D341Med (cell line): Measurements from ENCODE around the gene DHODH.

Source experiments
- DNase-seq: peaks from one replicate; pipeline ENCODE4 v3.0.0; 2012; ENCODE audit warnings: low spot score

The DHODH gene

DNA sequence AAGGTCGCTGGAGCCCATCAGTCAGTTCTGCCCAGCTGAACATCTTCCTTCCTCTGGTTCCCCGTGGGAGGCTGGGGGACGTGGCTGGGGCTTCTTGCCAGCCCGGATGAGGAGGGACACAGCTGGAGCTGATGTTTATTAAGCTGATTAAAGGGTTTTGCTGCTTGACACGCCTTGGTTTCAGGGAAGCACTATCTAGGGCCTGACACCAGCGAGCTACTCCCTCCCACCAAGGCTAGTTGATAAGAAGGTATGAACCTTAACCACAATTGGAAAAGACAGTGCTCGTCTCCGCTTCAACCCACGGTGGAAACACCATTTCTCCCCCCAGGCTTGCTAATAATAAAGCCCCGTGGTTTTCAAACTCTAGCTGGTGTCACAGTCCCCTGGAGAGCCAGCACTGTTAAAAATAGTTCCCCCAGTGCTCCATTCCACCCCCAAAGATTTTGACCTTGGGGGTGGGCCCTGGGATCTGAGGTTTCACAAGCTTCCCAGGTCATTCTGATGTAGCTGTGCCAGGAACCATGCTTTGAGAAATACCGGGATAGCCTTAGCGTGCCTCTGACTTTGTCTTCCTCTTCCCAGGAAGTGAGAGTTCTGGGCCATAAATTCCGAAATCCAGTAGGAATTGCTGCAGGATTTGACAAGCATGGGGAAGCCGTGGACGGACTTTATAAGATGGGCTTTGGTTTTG lies 5.5 kb downstream of the DHODH start:
- DNase-seq: peak; percentile 49

DNA sequence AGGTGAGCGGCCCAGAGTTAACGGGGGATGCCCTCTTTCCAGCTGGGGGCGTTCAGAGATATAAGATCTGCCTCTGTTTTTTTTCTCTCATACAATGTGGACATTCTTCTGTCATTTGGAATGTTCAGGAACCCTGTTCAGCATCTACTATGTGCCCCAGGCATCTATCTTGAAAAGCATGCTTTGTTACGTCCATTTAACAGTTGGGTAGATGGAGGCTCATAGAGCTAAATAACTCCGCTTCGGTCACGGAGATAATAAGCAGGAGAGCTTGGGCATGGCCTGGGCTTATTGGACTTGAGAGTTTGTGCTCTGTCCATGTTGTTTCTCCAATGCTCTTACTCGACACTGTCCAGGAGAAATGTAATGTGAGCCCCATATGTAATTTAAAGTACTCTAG lies 6.1 kb downstream of the DHODH start:
- no peak for DNase-seq

DNA sequence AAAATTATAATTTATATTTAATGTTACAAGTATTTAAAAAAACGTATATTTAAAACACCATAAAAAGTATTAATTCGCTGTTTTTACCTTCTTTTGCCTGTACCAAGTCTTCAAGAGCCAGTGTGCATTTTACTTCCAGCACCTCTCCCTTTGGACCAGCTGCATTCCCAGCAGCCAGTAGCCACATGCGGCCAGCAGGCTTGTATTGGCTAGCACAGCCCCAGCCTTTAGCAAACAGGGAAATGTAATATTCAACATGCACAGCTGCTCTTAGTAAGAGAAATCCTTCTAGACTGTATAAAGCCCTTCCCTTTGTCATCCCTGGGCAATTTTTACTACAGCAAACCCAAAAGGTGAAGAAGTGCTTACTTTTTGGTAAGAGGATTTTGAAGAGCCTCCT lies 6.6 kb downstream of the DHODH start:
- no peak for DNase-seq

DNA sequence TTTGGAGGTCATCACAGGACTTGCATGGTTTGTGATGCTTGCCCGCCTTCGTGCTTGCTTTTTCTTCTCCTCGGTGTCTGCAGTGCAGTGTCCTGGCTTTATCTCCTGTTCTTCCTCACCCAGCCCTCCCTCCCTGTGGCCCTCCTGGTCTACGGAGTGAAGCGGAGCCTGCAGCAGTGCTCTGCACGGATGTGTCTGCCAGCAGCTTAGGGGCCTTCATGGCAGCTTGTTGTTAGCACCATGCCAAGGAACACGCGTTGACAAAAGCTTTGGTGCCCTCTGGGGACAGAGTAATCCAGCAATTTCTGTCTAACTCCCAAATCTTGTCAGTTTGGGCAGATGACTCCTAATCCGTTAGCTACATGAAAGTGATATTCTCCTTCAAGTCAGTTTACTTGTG lies 9.9 kb downstream of the DHODH start:
- peak; percentile 75 for DNase-seq

DNA sequence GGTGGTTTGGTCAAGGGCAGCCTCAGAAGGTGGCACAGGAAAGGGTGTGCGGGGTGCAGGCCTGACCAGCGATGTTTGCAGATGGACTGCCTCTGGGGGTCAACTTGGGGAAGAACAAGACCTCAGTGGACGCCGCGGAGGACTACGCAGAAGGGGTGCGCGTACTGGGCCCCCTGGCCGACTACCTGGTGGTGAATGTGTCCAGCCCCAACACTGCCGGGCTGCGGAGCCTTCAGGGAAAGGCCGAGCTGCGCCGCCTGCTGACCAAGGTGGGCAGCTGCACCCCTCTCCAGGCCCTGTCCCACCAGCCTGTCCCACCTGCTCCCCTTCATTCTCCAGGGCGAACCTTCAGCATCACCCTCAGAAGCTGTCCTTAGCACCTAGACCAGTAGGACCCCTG lies 12.5 kb downstream of the DHODH start:
- peak; percentile 39 for DNase-seq

DNA sequence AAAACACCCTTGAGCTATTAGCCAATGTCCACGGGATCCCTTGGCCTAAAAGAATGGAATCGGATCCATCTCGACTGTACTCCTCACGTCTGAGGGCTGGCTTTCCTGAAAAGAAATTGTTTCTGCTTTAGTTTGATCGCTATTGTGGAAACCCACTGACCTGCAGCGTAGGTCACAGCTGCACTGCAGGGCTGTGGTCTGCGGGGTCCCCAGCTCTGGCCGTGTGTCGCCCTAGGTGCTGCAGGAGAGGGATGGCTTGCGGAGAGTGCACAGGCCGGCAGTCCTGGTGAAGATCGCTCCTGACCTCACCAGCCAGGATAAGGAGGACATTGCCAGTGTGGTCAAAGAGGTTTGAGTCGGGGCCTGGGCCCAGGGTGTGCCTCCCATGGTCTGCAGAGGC lies 13.6 kb downstream of the DHODH start:
- no peak for DNase-seq

DNA sequence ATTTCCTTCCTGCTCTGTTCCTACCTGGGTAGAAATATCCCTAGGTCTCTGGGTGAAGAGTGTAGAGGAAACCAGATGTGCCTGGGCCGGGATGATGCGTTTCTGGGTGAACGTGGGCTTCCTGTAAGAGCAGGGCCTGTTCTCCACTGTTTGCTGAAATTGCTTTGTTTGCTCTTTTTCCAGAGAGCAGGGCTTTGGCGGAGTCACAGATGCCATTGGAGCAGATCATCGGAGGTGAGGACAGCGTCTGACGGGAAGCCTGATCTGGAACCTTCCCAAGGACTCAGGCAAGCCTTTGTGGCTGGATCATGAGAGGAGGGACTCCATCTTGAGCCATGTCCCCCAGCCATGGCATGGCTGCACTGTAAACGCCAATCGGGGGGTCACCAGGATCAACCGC lies 15.4 kb downstream of the DHODH start:
- no peak for DNase-seq

DNA sequence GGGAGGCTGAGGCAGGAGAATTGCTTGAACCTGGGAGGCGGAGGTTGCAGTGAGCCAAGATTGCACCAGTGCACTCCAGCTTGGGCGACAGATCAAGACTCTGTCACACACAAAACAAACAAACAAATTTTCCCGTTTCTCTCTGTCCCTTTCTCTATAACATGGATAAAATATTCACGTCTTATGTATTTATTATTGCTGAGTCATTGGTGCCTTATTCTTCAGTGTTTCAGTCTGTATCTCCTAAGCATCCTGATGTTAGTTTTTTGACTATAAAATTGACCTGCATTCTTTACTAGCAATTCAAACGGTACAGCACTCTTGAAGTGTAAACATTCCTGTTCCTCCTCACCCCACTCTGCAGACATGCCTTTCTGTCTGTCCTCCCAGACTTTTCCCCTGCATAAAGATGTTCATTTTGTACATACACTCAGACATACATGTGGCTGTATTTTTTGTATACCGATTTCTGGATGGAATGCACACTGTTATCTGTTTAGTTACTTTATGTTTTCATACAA lies 16.4 kb downstream of the DHODH start:
- no peak for DNase-seq

DNA sequence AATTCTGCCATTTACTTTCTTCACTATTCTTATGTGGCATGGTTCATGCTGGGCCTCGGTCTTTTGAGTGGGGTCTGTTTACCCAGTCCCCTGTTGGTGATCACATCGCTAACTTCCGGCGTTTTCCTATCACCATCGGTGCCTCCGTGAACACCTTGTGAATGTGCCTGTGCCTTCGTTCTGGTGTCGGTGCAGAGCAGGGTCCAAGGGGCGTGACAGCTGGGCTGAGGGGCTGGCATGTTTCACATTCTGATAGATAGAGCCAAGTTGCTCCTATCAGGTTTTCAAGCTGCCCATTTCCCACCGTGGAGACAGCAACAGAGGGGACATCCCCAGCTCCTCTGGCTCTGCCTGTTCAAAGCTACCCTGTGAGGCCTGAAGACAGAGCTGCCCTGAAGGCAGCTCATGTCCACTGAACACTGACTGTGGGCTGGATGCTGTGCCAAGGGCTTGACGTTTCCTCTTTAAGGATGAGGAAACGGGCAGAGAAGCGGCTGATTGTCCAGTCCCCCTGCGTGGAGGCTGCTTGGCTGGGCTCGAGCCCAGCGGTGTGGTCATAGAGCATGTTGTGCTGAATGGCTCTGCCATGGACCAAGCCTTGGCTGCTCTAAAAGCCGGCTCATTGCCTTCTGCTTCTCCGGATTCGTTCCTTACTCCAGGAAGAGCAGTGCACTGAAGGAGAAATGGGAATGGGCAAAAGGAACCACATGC lies 17.0 kb downstream of the DHODH start:
- no peak for DNase-seq

DNA sequence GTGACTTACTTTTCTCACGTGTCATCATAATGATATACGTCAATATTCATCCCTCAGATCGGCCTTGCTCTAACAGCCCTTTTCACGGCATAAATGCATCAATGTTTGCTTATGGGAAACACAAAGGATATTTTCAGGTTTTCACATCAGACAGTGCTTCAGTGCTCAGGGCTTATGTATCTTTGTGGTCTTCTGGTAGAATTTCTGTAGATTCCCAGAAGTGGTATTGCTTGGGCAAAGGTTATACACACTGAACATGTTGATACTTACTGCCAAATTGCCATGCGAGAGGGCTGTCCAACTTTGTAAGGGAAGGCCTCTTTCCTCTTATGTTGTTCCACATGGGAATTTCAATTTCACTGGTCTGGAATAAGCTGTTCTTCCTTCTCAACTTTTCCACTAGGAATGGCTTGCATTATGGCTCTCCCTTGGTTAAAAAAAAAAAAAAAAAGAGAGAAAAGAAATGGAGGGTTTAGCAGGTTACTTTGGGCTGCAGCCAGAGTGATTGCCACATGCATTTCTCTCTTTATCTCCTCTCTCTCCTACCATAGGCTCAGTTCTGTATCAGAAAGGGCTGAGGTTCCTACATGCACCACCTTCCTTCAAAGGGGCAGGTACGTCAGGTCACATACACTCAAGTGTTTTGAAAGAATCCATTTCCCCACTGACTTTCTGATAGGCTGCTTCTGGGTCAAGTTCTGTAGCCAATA lies 19.3 kb downstream of the DHODH start:
- DNase-seq: no peak

DNA sequence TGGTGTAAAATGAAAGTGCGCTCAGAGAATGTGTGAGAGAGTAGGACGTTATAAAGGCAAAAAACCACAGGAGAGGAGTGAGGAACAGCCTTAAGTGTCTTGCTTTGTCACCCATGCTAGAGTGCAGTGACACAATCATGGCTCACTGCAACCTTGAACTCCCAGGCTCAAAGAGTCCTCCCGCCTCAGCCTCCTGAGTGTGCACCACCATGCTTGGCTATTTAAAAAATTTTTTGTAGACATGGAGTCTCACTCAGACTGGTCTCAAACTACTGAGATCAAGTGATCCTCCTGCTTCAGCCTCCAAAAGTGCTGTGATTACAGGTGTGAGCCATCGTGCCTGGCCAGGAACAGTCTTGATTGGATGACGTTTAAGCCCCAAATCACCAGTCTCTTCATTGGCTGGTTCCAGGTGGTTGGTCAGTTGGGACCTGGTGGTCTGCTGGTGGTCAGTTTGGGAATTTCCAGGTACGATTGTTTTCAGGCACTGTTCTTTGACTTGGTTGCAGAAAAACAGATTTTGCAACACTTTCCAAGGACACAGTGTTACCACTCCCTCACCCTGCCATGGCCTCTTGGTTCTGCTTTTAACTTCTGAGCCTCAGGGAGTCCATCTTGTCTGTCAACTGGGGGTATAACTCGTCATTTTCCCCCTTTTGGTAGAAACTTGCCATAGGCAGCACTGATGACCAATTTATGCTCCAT lies 21.2 kb downstream of the DHODH start:
- DNase-seq: no peak

DNA sequence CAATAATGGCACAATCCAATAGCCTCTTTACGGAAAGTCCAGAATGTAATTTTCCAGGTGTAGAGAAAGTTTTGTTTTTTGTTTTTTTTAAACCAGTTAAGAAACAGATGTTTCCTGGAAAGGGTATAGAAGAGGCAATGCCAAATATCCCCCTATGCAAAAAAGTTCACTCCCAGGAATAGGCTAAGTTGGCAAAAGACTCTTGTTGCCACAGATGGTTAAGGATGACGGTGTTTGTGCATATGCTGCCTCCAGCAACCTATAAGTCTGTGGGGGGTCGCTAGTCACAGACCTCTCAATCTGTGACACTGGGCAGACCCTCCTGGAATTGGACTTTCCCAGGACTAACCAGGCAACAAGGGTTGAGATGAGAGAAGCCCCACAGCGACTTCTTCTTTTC lies 24.9 kb downstream of the DHODH start:
- DNase-seq: no peak

DNA sequence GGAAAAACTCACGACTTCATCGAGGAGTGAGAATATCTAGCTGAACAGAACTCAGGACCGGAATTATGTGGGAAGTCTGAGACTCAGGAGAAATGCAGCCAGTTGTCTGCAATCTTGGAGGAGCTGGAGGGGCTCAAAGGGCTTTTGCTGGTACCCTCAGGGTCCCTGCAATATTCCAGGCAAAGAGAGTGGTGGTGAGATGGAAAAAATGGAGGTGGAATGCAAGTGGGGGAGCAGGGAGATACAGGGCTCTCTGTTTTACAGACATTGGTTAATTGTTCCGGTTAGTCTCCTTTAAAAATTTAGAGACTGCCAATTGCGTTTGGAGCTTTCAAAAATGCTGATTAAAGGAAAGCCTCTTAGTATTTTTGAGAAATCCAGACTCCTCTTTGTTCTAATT lies 27.6 kb downstream of the DHODH start:
- no peak for DNase-seq

DNA sequence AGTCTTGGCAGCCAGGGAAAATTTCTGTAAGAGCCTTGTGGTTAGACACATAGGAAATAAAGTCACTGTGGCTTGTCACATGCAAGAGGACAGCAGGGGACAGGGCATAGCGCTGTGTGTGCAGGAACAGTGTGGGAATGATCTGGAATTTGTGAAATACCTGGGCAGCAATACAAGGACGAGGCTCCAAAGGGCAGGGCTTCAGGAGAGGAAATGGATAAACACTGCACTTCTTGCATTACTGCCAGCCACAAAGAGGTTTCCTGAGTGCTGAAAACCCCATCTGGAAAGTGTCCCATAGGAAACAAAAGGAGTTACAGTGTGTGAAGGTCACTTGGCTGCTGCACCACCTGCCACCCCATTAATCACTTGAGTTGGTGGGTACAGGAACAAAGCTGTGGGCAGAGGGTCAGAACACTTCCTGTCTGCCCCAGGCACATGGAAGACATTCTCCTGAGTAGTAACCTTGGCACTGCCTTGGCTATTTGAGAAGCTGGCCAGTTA lies 33.7 kb downstream of the DHODH start:
- no peak for DNase-seq

DNA sequence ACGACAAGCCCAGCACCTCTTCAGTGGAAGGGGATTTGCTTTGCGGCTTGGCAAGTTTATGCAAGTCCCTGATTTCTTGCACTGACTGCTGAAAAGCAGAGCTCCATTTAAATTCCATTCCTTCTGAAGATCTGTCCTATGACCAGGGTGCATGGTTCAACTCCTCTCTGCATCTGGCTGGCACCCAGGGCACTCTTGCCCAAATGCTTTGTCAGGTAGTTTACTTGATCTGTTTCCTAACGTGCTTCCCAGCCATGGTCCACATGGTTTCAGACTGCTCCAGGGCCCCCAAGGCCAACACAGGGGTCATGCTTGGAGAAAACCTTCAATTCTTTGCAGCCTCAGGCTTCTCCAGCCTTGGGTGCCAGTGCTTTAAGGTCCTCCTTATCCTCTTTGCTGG lies 34.5 kb downstream of the DHODH start:
- DNase-seq: no peak

DNA sequence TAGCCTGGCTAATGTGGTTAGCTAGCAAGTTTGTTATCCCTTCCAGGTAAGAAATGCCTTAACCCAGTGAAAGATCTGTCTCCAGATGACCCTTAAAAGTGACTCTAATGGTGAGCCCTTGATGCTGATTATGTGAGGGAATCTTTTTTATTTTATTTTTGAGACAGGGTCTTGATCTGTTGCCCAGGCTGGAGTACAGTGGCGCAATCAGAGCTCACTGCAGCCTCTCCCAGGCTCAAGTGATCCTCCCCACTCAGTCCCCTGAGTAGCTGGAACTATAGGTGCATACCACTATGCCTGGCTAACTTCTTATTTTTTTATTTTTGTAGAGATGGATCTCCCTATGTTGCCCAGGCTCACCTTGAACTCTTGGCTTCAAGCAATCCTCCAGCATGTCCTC lies 35.0 kb downstream of the DHODH start:
- no peak for DNase-seq

DNA sequence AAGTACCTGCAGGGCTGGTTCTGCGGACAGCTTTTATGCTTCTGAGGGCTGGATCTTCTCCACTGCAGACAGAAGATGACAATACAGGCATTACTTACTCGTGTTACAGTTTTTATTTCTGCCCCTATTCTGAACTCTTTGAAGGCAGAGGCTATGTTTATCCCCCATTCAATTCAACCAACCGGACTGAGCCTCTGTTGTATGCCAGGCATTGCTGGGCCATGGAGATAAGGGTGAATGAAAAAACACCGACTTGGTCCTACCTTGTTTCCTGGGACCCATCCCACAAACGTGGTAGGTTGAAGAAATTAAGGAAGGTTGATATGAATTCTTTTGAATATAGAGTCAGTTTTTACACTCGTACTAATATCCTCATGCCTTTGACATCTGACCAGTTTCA lies 35.8 kb downstream of the DHODH start:
- no peak for DNase-seq

DNA sequence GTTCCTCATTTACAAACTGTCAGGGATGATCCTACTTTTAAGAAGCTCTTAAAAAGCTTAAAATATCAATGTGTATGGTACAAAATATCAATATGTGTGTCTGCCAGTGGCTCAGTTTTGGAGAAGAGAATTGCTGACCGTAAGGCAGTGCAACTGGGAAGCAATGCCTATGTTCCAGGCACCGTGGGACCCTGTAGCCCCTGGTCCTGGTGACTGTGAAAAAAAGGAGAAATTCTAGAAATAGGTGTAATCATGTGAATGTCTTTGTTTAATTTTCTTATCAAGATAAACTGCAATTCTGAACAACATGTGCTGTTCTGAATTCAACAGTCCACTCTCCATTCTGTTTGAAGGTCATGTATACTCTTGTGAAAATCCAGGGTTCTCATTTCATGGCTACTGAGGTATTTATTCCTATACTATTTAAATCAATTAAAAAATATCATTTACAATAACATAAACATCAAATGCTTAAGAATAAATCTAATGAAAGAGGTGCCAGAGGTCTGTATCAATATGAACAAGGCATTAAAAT lies 36.3 kb downstream of the DHODH start:
- no peak for DNase-seq

DNA sequence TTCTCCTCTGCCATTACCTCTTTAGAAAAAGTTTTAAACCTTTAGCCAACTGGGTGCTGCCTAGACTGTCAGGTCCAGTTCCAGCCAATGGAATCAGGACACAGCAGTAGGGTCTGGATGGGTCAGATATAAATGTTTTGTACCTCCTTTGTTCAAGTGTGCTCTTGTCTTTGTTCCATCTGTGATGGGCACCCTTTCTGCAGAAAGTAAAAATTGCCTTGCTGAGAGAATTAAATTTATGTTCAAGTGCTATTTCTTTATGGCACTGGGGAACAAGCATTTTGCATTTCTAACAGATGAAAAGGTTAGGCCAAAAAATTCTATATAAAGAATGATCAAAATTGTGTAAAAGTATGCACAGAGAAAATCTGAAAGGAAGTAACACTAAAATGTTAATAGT lies 40.6 kb downstream of the DHODH start:
- no peak for DNase-seq

DNA sequence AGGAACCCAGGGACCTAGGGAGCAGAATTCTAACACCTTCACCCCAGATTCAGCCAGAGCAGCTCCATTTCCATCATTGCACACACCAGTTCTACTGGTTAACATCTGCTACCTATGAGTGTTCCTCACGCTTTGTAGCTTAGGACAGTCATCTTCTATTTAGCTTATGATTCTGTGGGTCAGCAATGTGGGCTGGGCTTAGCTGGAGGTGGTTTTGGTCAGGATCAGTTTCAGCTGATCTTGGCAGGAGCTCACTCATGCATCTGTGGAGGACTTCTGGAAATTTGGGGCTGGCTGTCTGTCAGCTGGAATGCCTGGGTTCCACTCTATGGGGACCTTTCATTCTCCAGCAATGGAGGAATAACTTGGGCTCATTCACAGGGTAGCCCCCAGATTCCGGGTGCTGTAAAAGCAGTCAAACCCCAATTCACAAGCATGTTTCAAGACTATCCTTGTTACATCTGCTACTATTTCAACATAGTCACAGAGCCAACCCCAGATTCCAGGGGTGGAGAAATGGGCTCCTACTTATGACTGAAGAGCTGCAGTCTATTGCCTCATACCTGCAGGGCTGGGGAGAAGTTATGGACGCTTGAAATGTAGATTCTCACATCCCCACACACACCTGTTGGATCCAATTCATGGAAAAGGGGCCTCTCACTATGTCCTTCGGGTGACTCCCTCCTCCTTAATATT lies 42.4 kb downstream of the DHODH start:
- no peak for DNase-seq

DNA sequence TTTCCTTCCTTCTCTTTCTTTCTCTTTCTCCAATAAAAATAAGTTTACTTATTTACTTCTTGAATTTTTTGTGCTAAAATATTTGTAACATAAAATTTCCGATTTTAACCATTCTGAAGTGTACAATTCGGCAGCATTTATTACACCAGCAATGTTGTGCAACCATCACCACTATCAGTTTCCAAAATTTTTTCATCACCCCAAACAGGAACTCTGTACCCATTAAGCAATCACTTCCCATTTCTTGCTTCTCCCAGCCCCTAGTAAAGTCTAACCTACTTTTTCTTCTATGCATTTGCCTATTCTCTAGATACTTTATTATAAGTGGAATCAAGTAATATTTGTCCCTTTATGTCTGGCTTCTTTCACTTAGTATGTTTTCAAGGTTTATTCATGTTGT lies 43.3 kb downstream of the DHODH start:
- no peak for DNase-seq
